Stomach (tissue), 4 donors: Measurements from ENCODE around the gene STYXL1.

Source experiments
- CTCF ChIP-seq, 7 experiments: fragments of 450-650 bp in 4 of 7; fragments of 200-600 bp in 3 of 7; sonication (generic) in 3 of 7; IDR thresholded peaks; one replicate each; pipeline ENCODE4 v1.5.1; 2016 to 2019; ENCODE audit warnings: antibody characterized with exemption in 7 of 7, control low read depth in 2 of 7, mild to moderate bottlenecking in 1 of 7
- EP300 ChIP-seq: sonication (generic); formaldehyde crosslinking; IDR thresholded peaks from one replicate; pipeline ENCODE4 v1.6.1; 2017; ENCODE audit warnings: antibody characterized with exemption
- POLR2A ChIP-seq, 4 donors: fragments of 450-650 bp; IDR thresholded peaks; one replicate each; pipeline ENCODE4 v1.6.1; 2016; ENCODE audit warnings: antibody characterized with exemption in 4 of 4, control low read depth in 2 of 4, mild to moderate bottlenecking in 1 of 4, moderate library complexity in 1 of 4
- POLR2AphosphoS5 ChIP-seq, 3 donors: sonication (generic); formaldehyde crosslinking; IDR thresholded peaks; one replicate each; pipeline ENCODE4 v1.6.1; 2016; ENCODE audit warnings: antibody characterized with exemption in 3 of 3

GRCh38 chr7:76022026-76022780 is 25.6 kb downstream of the STYXL1 start:
- TF ChIP-seq CTCF (IDR thresholded peaks at IDR 0.05) (no peak), POLR2AphosphoS5 (IDR thresholded peaks at IDR 0.05) (no peak), EP300 (no peak), POLR2A (IDR thresholded peaks at IDR 0.05) (no peak)
